PC-3 (cell line): ENCODE results near the gene FBXL7.

ENCODE experiments used
- EZH2 ChIP-seq: fragments of 300-600 bp; sonication (generic); IDR thresholded peaks from one replicate; pipeline ENCODE4 v1.6.1; 2017; ENCODE audit warnings: antibody characterized with exemption, mild to moderate bottlenecking, low read length; ENCODE audit not compliant: unreplicated experiment
- EZH2phosphoT487 ChIP-seq: fragments of 300-600 bp; sonication (generic); IDR thresholded peaks from 2 replicates; pipeline ENCODE4 v1.6.1; 2018; ENCODE audit warnings: mild to moderate bottlenecking, antibody characterized with exemption, low read length, borderline replicate concordance
- TF ChIP-seq, protein P1 (sequence below): fragments of 300-600 bp; sonication (generic); conservative IDR thresholded peaks from 2 replicates; pipeline ENCODE4 v1.5.1; 2017; ENCODE audit warnings: antibody characterized with exemption, low read depth, mild to moderate bottlenecking, low read length

DNA sequence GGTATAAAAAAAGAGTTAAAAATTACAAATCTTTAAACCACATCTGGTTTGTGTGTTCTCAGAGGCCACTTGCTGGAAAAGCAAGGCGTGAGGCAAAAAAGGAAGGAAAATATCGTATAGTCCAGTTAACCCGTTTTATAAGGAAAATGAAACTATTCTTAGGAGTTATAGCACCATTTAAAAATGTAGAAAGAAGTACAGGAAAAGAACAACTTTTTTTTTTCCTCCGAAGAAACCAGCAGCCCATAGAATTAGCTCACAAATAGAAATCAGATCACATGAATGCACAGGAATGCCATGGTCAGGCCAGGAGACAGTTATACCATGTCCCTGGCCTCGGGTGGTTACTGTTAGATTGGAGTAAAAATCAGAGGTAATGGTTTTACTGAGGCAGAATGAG lies 241.6 kb downstream of the FBXL7 start:
- no peak for TF ChIP-seq EZH2
- TF ChIP-seq EZH2phosphoT487: no peak
- TF ChIP-seq, protein P1, sequence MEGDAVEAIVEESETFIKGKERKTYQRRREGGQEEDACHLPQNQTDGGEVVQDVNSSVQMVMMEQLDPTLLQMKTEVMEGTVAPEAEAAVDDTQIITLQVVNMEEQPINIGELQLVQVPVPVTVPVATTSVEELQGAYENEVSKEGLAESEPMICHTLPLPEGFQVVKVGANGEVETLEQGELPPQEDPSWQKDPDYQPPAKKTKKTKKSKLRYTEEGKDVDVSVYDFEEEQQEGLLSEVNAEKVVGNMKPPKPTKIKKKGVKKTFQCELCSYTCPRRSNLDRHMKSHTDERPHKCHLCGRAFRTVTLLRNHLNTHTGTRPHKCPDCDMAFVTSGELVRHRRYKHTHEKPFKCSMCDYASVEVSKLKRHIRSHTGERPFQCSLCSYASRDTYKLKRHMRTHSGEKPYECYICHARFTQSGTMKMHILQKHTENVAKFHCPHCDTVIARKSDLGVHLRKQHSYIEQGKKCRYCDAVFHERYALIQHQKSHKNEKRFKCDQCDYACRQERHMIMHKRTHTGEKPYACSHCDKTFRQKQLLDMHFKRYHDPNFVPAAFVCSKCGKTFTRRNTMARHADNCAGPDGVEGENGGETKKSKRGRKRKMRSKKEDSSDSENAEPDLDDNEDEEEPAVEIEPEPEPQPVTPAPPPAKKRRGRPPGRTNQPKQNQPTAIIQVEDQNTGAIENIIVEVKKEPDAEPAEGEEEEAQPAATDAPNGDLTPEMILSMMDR: no peak
